ENCODE measurements around the gene NUMB. TPM values are rescaled to one million over a fixed set of nuclear protein-coding genes. Genes with fewer than 3 reads are reported as not detected.

The NUMB gene
- total RNA-seq, 1 experiment from 2014 or later, result 46.5 TPM

- no peak overlapping the region for H2BK12ac ChIP-seq (ENCODE audit: insufficient read length, low read depth, low read length)
- Mint-ChIP-seq H3K36me3 (ENCODE audit: insufficient read depth in 1 of 3, low read depth in 3 of 3) (peaks cover 0 to 2% (median 0%) of the 10 kb centered on the region in 3 experiments; a peak in 2 of 7 replicates), H3K4me1 (peaks cover 8 to 10% of the 10 kb centered on the region in 2 experiments), H3K27ac (no peak overlapping the region), H3K27me3 (ENCODE audit: low read depth) (no peaks in the 10 kb centered on the region), H3K4me3 (no peak overlapping the region), H3K9me3 (no peaks in the 10 kb centered on the region)
- H4K8ac ChIP-seq (replicated peaks; ENCODE audit: insufficient read length, low read depth, low read length), result no peak overlapping the region
- no peak overlapping the region for H2BK5ac ChIP-seq (ENCODE audit: insufficient read length, low read length)
- H3T11ph ChIP-seq (ENCODE audit: low read length), result no peak overlapping the region
- H3K14ac ChIP-seq (ENCODE audit: insufficient read depth, low read length), result no peak overlapping the region
- WGBS (ENCODE audit: extremely low coverage, insufficient read length, low lambda C conversion rate), result no CpG with 5 or more reads among the region's 4 CpGs
- no peak overlapping the region for H2AK5ac ChIP-seq (ENCODE audit: insufficient read length, low read length)
- no peak for TF ChIP-seq CTCF (conservative IDR thresholded peaks at IDR 0.05)
- no peak for DNase-seq
- no peaks in the 10 kb centered on the region for H3K79me2 ChIP-seq (ENCODE audit: insufficient read depth, low read length)
- no peak overlapping the region for H3K4me2 ChIP-seq (ENCODE audit: insufficient read depth, insufficient read length, low read length)
- H3K18ac ChIP-seq (ENCODE audit: insufficient read length, low read depth, low read length), result no peak overlapping the region
- no peaks in the 10 kb centered on the region for H3K79me1 ChIP-seq (ENCODE audit: insufficient read depth, low read depth, low read length, poor library complexity, severe bottlenecking)
- H4K5ac ChIP-seq (ENCODE audit: insufficient read length, low read depth, low read length), result no peak overlapping the region
- no peaks in the 10 kb centered on the region for H4K20me1 ChIP-seq (ENCODE audit: control insufficient read depth, insufficient read depth, insufficient read length)
- H4K91ac ChIP-seq (ENCODE audit: insufficient read length, low read depth, low read length), result no peak overlapping the region
- H2BK15ac ChIP-seq (ENCODE audit: low read depth, low read length), result no peak overlapping the region
- H2AFZ ChIP-seq (ENCODE audit: low read length), result no peak overlapping the region
- no peak overlapping the region for H3K4ac ChIP-seq (ENCODE audit: low read depth, low read length)
- no peaks in the 10 kb centered on the region for H3K9me3 ChIP-seq (ENCODE audit: control insufficient read depth, low read depth, low read length)
- H3K27ac ChIP-seq (ENCODE audit: insufficient read length, low read depth, low read length), result no peak overlapping the region
- H3K23ac ChIP-seq (ENCODE audit: insufficient read length, low read depth, low read length), result no peak overlapping the region
- H3K23me2 ChIP-seq (ENCODE audit: insufficient read length, low read depth, low read length, poor library complexity, severe bottlenecking), result no peaks in the 10 kb centered on the region
- H3K4me1 ChIP-seq (ENCODE audit: insufficient read depth, low read length), result peaks cover 2% of the 10 kb centered on the region; the same call in 1 of the 2 replicates
- no peak overlapping the region for H3K56ac ChIP-seq (ENCODE audit: insufficient read length, low read depth, low read length)
- H2BK120ac ChIP-seq (ENCODE audit: low read depth, low read length, poor library complexity, severe bottlenecking), result no peak overlapping the region
- no peak overlapping the region for H3K9ac ChIP-seq (ENCODE audit: extremely low read depth, insufficient read length, low read length)
- H2BK20ac ChIP-seq (ENCODE audit: low read depth, low read length, poor library complexity, severe bottlenecking), result no peak overlapping the region
- H3K27me3 ChIP-seq (ENCODE audit: insufficient read depth, low read length), result no peaks in the 10 kb centered on the region; the same call in 1 of the 2 replicates
Observed at GRCh38 chr14:73313151-73313550, 145.2 kb downstream of the NUMB start.
